ENCODE measurements around the gene ZGRF1.
"Not testable (repeated sequence)": the region's sequence is repeated elsewhere in the genome, so short reads cannot be mapped to it uniquely, and the experiment has no call there.

The ZGRF1 gene, protein sequence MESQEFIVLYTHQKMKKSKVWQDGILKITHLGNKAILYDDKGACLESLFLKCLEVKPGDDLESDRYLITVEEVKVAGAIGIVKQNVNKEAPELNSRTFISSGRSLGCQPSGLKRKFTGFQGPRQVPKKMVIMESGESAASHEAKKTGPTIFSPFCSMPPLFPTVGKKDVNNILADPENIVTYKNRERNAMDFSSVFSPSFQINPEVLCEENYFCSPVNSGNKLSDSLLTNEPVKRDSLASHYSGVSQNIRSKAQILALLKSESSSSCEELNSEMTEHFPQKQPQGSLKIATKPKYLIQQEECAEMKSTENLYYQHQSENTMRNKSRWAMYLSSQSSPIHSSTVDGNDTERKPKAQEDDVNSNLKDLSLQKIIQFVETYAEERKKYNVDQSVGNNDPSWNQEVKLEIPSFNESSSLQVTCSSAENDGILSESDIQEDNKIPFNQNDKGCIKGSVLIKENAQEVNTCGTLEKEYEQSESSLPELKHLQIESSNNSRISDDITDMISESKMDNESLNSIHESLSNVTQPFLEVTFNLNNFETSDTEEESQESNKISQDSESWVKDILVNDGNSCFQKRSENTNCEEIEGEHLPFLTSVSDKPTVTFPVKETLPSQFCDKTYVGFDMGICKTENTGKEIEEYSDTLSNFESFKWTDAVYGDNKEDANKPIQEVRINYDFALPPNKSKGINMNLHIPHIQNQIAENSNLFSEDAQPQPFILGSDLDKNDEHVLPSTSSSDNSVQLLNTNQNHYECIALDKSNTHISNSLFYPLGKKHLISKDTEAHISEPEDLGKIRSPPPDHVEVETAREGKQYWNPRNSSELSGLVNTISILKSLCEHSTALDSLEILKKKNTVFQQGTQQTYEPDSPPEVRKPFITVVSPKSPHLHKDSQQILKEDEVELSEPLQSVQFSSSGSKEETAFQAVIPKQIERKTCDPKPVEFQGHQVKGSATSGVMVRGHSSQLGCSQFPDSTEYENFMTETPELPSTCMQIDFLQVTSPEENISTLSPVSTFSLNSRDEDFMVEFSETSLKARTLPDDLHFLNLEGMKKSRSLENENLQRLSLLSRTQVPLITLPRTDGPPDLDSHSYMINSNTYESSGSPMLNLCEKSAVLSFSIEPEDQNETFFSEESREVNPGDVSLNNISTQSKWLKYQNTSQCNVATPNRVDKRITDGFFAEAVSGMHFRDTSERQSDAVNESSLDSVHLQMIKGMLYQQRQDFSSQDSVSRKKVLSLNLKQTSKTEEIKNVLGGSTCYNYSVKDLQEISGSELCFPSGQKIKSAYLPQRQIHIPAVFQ (N-terminal part only)

DNA sequence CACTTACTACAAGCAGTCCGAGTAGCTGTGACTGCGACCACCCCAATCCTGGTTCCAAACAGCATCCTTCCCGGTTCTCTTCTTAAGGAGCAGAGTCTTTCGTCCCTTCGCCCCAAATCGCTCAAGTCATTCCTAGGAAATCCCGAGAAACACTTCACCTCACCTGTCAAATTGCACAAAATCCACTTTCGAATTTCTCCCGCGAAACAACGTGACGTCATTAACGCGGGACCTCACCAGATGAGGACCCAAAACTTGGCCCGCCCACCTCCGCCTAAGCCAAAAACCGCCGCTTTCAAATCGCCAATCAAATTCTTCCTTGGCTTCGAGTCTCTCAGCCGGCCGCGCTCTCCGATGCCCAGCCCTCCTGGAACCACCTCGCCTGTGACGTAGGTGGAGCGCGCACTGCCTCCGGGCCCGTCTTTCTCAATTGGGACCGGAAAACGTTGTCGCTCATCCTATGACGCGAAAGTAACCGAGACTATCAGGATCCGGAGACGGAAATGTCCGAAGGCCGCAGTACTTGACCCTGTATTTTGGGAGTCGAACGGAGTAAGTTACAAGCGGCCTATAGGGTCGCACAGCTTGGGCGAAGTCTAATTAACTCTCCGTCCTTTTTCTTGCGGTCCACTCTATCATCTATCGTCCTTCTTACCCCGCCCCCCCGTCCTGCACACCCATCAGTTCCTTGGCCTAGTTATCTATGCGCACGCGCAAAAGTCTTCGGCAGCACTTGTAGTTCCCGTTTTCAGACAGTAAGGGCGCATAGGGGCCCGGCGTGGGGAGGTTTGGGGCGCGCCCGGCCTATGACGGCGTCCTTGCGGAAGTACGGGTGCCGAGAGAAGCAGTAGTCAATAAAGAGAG, at the start of gene ZGRF1, which contains the start of gene LARP7:
ZGRF1 (minus strand) TSS at position 222 of the 864 bp plus-strand sequence. CDS start 3,733 bp downstream, outside the sequence.
LARP7 (plus strand) TSS at position 456 of the 864 bp plus-strand sequence. CDS start 7,527 bp downstream, outside the sequence.
- Mint-ChIP-seq H3K9me3 (ENCODE audit: low read depth) (no peaks in the 10 kb centered on the region), H3K4me1 (ENCODE audit: low read depth) (peaks cover 21% of the 10 kb centered on the region), H3K4me3 (no peak within 1 kb of the TSS), H3K27ac (no peak within 1 kb of the TSS), H3K36me3 (peaks cover 7% of the 10 kb centered on the region), H3K27me3 (no peaks in the 10 kb centered on the region)

DNA sequence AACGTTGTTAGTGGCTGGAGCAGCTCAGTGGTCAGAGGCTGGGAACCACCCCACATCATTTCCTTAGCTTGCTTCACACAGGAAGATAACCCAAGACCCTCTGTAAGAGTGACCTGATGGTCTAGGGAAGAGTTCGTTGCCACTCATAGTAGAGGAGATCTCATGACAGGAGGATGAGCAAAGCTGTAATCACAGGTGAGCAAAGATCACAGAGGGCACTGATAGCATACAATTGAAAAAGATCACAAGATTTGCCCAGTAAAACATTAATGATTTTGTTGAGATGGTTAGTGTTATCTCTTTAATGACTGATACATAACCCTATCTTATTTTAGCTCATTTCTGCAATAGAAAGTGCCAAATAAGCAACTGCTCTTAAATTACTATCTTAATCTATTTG, 44.3 kb upstream of the ZGRF1 start:
- Mint-ChIP-seq H3K9me3 (ENCODE audit: low read depth) (no peaks in the 10 kb centered on the region), H3K36me3 (no peaks in the 10 kb centered on the region)

DNA sequence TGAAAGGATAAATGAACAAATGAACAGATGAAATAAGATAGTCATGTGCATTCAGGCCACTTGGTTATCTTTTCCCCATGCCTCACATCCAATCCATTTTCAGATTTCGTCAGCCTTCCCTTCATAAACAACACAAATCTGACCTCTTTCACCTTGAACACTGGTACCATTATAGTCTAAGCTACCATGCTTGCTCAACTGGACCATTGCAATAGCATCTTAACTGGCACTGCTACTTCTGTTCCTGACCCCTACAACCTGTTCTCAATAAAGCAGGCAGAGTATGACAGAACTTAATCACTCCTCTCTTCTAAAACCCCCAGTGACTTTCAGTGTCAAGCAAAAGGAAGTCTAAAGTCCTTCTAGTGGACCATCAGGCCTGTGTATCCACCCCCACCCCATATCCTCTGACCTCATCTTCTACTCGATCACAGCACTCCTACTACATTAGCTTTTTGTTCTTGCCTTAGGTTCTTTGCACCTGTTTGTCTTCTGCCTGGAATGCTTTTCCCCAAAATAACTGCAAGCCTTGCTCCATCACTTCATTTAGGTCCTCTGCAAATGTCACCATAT, 40.9 kb upstream of the ZGRF1 start:
- Mint-ChIP-seq H3K4me3 (no peak overlapping the region), H3K27ac (no peak overlapping the region), H3K9me3 (ENCODE audit: low read depth) (no peaks in the 10 kb centered on the region), H3K36me3 (no peaks in the 10 kb centered on the region), H3K27me3 (no peaks in the 10 kb centered on the region), H3K4me1 (ENCODE audit: low read depth) (no peaks in the 10 kb centered on the region)

More for the DNA sequence above, 44.3 kb upstream of the ZGRF1 start:
- Mint-ChIP-seq H3K4me3 (no peak overlapping the region), H3K4me1 (ENCODE audit: low read depth) (no peaks in the 10 kb centered on the region), H3K27me3 (peaks cover 4% of the 10 kb centered on the region), H3K27ac (no peak overlapping the region)

DNA sequence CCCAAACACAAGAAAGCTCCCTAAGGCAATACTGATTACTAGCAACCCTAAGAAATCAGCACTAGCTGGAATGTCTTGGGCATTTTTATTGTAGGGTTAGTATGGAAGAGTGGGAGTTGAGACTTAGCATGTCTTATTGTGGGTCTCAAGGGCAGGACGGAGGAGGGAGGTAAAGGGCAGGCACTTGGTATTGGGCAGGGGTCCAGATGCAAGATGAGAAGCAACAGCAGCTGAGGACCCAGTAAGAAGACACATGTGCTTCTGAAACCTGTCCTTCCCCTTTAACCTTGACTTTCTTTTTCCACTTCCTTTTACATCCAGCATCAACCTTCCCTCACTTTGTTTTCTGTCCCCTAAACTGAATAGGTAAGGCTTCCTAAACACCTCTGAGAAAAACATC, 37.7 kb upstream of the ZGRF1 start:
- no peak overlapping the region for H3K27ac Mint-ChIP-seq
- no peaks in the 10 kb centered on the region for H3K36me3 Mint-ChIP-seq
- no peaks in the 10 kb centered on the region for H3K4me1 Mint-ChIP-seq (ENCODE audit: low read depth)
- no peaks in the 10 kb centered on the region for H3K9me3 Mint-ChIP-seq (ENCODE audit: low read depth)
- H3K4me3 Mint-ChIP-seq, result no peak overlapping the region
- no peaks in the 10 kb centered on the region for H3K27me3 Mint-ChIP-seq

DNA sequence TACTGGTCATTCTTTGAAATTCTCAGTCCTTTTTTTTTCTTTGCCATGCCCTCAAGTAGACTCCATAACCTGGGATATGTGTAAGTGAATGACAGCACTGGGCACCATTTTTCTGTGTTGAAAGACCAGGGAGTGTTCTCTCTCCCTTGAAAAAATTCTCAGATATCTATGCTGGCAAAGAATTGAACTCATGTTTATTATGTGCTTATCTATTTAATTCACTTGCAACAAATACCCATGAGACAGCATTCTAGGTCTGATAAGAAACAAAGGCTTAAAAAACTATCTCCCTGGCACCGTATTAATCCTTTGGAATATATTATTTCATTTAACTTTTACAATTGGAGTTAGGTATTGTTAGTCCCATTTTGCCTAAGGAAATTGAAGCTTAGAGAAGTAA, 37.0 kb upstream of the ZGRF1 start:
- Mint-ChIP-seq H3K4me1 (ENCODE audit: low read depth) (no peaks in the 10 kb centered on the region), H3K36me3 (no peaks in the 10 kb centered on the region), H3K27me3 (no peaks in the 10 kb centered on the region), H3K4me3 (no peak overlapping the region), H3K9me3 (ENCODE audit: low read depth) (no peaks in the 10 kb centered on the region), H3K27ac (no peak overlapping the region)

DNA sequence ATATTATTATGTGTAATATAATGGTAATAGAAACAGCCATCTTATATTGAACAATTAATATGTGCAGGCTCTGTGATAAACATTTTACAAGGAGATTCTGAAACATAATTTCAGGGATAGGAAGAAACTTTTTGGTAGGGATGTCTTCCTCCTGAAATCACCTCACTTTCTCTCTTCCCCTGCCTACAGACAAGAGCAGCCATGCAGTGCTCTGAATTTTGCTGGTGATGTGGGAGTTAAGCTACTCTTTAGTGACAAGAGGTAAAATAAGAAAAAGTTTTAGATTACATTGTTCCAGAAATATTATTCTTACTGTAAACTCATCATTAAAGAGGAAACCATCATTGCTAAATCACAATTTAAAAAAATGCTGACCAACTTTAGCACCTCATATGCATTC, 36.4 kb upstream of the ZGRF1 start:
- Mint-ChIP-seq H3K27me3 (no peaks in the 10 kb centered on the region), H3K9me3 (ENCODE audit: low read depth) (no peaks in the 10 kb centered on the region), H3K4me1 (ENCODE audit: low read depth) (no peaks in the 10 kb centered on the region), H3K4me3 (no peak overlapping the region), H3K27ac (no peak overlapping the region), H3K36me3 (peaks cover 2% of the 10 kb centered on the region)

DNA sequence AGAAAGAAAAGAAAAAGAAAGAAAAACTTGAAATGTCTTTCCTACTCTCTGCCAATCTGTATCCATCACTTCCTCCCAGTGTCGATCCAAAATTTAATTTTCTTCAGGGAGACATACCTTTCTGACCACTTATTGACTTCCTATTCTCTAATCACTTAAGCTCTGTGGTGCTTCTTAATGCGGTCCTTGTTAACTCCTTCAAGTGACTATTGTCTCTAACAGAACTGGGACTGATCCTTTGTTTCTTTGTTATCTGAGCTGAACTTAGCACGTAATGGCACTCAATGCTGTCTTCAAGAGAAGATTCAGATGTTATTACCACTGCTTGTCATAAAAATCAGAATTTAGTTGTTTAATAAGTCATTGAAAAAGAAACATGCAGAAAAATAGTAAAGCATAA, 31.4 kb upstream of the ZGRF1 start:
- H3K4me3 Mint-ChIP-seq, result no peak overlapping the region
- no peaks in the 10 kb centered on the region for H3K9me3 Mint-ChIP-seq (ENCODE audit: low read depth)
- H3K27me3 Mint-ChIP-seq, result no peaks in the 10 kb centered on the region
- H3K27ac Mint-ChIP-seq, result no peak overlapping the region
- peaks cover 8% of the 10 kb centered on the region for H3K36me3 Mint-ChIP-seq
- H3K4me1 Mint-ChIP-seq (ENCODE audit: low read depth), result no peaks in the 10 kb centered on the region

DNA sequence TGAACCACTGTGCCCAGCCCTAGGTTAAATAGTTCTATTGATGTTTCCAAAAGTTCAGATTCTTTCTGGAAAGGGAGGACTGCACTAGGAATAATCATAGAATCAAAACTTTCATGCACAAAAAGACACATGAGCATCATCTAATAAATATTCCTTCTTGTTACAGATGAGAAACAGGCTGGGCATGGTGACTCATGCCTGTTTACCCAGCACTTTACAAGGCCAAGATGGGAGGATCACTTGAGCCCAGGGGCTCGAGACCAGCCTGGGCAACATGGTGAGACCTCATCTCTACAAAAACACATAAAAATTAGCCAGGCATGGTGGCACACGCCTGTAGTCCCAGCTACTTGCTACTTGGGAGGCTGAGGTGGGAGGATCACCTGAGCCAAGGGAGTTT, 27.9 kb upstream of the ZGRF1 start:
- Mint-ChIP-seq H3K27ac (no peak overlapping the region), H3K27me3 (no peaks in the 10 kb centered on the region), H3K9me3 (ENCODE audit: low read depth) (no peaks in the 10 kb centered on the region), H3K36me3 (peaks cover 8% of the 10 kb centered on the region), H3K4me3 (no peak overlapping the region), H3K4me1 (ENCODE audit: low read depth) (no peaks in the 10 kb centered on the region)

DNA sequence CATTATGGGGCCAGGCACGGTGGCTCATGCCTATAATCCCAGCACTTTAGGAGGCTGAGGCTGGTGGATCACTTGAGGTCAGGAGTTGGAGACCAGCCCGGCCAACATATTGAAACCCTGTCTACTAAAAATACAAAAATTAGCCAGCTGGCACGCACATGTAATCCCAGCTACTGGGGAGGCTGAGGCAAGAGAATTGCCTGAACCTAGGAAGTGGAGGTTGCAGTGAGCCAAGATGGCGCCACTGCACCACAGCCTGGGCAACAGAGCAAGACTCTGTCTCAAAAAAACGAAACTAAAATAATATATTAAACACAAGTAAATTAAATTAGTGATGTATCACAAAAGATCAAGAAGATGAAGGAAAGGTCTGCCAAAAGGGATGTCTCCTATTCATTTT, 19.4 kb upstream of the ZGRF1 start:
- not testable (repeated sequence) for H3K4me1 Mint-ChIP-seq (ENCODE audit: low read depth); H3K4me3 Mint-ChIP-seq; H3K9me3 Mint-ChIP-seq (ENCODE audit: low read depth); H3K27ac Mint-ChIP-seq; H3K27me3 Mint-ChIP-seq
- H3K36me3 Mint-ChIP-seq, result peaks cover 16% of the 10 kb centered on the region

DNA sequence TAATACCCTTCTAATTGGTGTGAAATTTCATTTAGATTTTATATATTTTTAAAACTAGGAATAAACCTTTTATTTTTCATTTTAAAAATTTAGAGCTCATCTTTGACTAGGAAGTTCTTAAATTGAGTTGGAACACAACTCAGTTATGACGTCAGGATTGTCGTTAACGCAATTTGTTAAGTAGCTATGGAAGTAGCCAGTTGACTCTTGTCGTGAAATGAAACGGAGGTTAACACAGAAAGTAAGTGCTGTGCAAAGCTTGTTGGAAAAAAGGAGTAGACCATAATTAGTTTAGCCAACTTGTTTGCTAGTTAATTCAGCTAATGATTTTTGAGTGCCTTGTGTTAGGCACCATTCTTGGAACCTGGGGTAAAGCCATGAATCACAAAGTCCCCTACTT, 18.6 kb upstream of the ZGRF1 start:
- Mint-ChIP-seq H3K36me3 (peaks cover 16% of the 10 kb centered on the region), H3K27ac (peak overlapping the region; percentile 28), H3K27me3 (no peaks in the 10 kb centered on the region), H3K4me1 (ENCODE audit: low read depth) (no peaks in the 10 kb centered on the region), H3K4me3 (no peak overlapping the region), H3K9me3 (ENCODE audit: low read depth) (no peaks in the 10 kb centered on the region)

DNA sequence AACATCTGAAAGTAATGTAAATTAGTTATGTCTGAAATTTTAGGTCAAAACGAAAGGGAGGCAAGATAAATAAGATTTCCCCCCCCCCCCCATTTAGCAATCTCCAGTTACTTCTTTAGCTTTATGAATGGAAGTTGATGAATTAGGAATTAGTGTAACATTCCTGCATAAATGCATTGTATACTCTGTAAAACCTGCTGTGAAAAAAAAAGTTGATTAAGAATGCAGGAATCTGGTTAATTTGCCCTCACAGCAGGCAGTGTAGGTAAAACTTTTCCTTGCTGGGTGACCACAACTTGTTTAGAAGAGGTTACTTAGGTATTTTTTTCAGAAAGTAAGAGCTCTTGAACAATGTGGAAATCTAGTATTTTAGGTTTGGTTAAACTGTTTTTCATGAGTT, 15.5 kb upstream of the ZGRF1 start:
- no peaks in the 10 kb centered on the region for H3K9me3 Mint-ChIP-seq (ENCODE audit: low read depth)
- H3K27me3 Mint-ChIP-seq, result no peaks in the 10 kb centered on the region
- H3K4me1 Mint-ChIP-seq (ENCODE audit: low read depth), result peaks cover under 1% of the 10 kb centered on the region
- H3K4me3 Mint-ChIP-seq, result no peak overlapping the region
- H3K36me3 Mint-ChIP-seq, result peaks cover 11% of the 10 kb centered on the region
- no peak overlapping the region for H3K27ac Mint-ChIP-seq

DNA sequence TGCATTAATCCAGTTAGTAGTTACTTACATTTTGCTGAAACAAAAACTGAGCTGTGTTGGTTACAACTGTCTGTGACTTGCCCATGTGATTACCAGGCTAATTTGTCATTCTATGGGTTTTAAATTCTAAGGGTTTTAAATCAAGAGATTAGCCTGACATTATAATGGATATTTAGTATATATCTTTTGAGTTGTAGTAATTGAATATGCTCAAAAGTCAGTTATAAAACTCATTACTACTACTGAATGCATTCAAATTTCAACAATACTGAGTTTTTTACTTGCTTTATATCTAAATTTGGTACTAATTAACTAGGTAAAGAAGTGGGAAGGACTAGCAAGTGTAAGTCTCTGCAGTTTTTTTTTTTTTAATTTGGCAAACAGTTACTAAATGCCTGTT, 14.9 kb upstream of the ZGRF1 start:
- Mint-ChIP-seq H3K4me1 (ENCODE audit: low read depth) (peaks cover 1% of the 10 kb centered on the region), H3K9me3 (ENCODE audit: low read depth) (no peaks in the 10 kb centered on the region), H3K27ac (no peak overlapping the region), H3K36me3 (peaks cover 11% of the 10 kb centered on the region), H3K27me3 (no peaks in the 10 kb centered on the region), H3K4me3 (no peak overlapping the region)

DNA sequence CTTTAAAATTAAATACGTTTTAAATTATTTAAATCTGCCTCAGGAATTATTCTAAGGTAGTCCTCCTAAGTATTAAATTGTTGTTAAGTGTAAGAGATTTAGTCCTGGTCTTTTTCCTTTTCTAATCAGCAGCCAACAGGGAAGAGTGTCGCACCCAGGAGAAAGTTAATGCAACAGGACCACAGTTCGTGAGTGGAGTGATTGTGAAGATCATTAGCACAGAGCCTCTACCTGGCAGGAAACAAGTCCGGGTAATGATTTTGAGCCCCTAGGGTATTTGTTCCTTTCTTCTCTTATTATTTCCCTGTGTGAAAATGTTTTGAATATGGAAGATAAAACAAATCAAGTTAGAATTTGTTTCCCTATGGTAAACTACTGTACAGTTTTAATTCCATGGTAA, 13.6 kb upstream of the ZGRF1 start:
- Mint-ChIP-seq H3K27ac (no peak overlapping the region), H3K4me3 (no peak overlapping the region), H3K4me1 (ENCODE audit: low read depth) (peaks cover 1% of the 10 kb centered on the region), H3K36me3 (peaks cover 4% of the 10 kb centered on the region), H3K9me3 (ENCODE audit: low read depth) (no peaks in the 10 kb centered on the region), H3K27me3 (no peaks in the 10 kb centered on the region)

DNA sequence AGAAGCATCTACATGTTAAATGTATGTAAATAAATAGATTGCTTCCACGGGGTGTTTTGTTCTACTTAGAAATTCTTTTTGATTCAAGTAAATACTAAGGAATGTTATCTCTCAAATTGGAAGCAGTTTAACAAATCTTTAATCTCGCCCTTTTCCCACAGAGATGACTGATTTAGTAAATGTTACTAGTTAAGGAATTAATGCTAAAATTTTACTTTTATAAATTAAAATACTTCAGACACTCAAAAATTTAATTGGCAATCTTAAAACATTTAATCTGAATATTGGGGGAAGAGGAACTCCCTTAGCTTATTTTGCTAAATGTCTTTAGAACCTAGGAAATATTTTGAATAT, 12.3 kb upstream of the ZGRF1 start:
- H3K4me3 Mint-ChIP-seq, result no peak overlapping the region
- no peaks in the 10 kb centered on the region for H3K9me3 Mint-ChIP-seq (ENCODE audit: low read depth)
- peaks cover 2% of the 10 kb centered on the region for H3K36me3 Mint-ChIP-seq
- no peaks in the 10 kb centered on the region for H3K27me3 Mint-ChIP-seq
- H3K27ac Mint-ChIP-seq, result no peak overlapping the region
- H3K4me1 Mint-ChIP-seq (ENCODE audit: low read depth), result peaks cover 3% of the 10 kb centered on the region
